Measurements from ENCODE around the gene MIPEP.

- TF ChIP-seq CTCF (IDR thresholded peaks at IDR 0.05; ENCODE audit: poor library complexity) (no peak), EZH2 (IDR thresholded peaks at IDR 0.05; ENCODE audit: borderline replicate concordance) (no peak)
These were observed 134.7 kb downstream of the MIPEP start for GRCh38 chr13:23754506-23754905.

Measured in hepatocyte (in vitro differentiated cells).